H1 (cell line): ENCODE measurements around the gene EPRS1.

Source experiments
- CEBPB ChIP-seq: IDR thresholded peaks from 2 replicates; pipeline ENCODE4 v1.6.1; 2012; ENCODE audit warnings: low read depth, low read length
- CHD2 ChIP-seq: IDR thresholded peaks from 2 replicates; pipeline ENCODE4 v1.6.1; 2012; ENCODE audit warnings: low read length, improper control_type of control experiment
- CTCF ChIP-seq, 3 experiments: IDR thresholded peaks; 1 replicate in 2 of 3; 2 replicates in 1 of 3; pipeline versions ENCODE4 v1.5.1 to v1.6.1; 2011; ENCODE audit warnings: low read length in 3 of 3, mild to moderate bottlenecking in 3 of 3, inconsistent platforms in 2 of 3, low read depth in 1 of 3, moderate library complexity in 1 of 3; ENCODE audit not compliant: insufficient read depth in 1 of 3; ENCODE audit errors: control extremely low read depth in 1 of 3
- EGR1 ChIP-seq: IDR thresholded peaks from 2 replicates; pipeline ENCODE4 v1.6.1; 2011; ENCODE audit warnings: low read depth, low read length, borderline replicate concordance
- EZH2 ChIP-seq: fragments of 200-600 bp; sonication (generic); IDR thresholded peaks from 2 replicates; pipeline ENCODE4 v1.7.1; 2012; ENCODE audit warnings: low read depth, mild to moderate bottlenecking, moderate library complexity, low read length, inconsistent platforms; ENCODE audit not compliant: severe bottlenecking
- HDAC2 ChIP-seq, 2 experiments: fragments of 300-600 bp in 1 of 2; sonication (generic) in 1 of 2; IDR thresholded peaks; 2 replicates each; pipeline ENCODE4 v1.6.1; 2011 to 2012; ENCODE audit warnings: low read depth in 2 of 2, low read length in 2 of 2, mild to moderate bottlenecking in 2 of 2, moderate library complexity in 2 of 2, borderline replicate concordance in 1 of 2, inconsistent platforms in 1 of 2
- MAX ChIP-seq: IDR thresholded peaks from 2 replicates; pipeline ENCODE4 v1.6.1; 2012; ENCODE audit warnings: inconsistent platforms
- POLR2A ChIP-seq, 2 experiments: IDR thresholded peaks; 1 replicate in 1 of 2; 2 replicates in 1 of 2; pipeline ENCODE4 v1.6.1; 2011; ENCODE audit warnings: low read depth in 2 of 2, low read length in 2 of 2, mild to moderate bottlenecking in 2 of 2; ENCODE audit errors: control extremely low read depth in 1 of 2
- POLR2AphosphoS5 ChIP-seq: IDR thresholded peaks from 2 replicates; pipeline ENCODE4 v1.6.1; 2011; ENCODE audit warnings: low read depth, low read length
- TAF1 ChIP-seq: IDR thresholded peaks from 2 replicates; pipeline ENCODE4 v1.6.1; 2011; ENCODE audit warnings: mild to moderate bottlenecking, low read depth, low read length

- TF ChIP-seq TAF1 = no peak
- no peak for TF ChIP-seq CTCF (IDR thresholded peaks at IDR 0.05; ENCODE audit: control extremely low read depth in 1 of 3, insufficient read depth in 1 of 3, low read depth in 1 of 3, low read length in 3 of 3)
- no peak for TF ChIP-seq EZH2
- TF ChIP-seq HDAC2 (IDR thresholded peaks at IDR 0.05; ENCODE audit: borderline replicate concordance in 1 of 2, low read depth in 2 of 2, low read length in 2 of 2) = no peak
- TF ChIP-seq MAX = no peak
- no peak for TF ChIP-seq CEBPB
- TF ChIP-seq POLR2A (IDR thresholded peaks at IDR 0.05; ENCODE audit: control extremely low read depth in 1 of 2, low read depth in 2 of 2, low read length in 2 of 2) = no peak
- TF ChIP-seq EGR1 = no peak
- no peak for TF ChIP-seq CHD2
- no peak for TF ChIP-seq POLR2AphosphoS5
These were observed 30.8 kb upstream of the EPRS1 start for GRCh38 chr1:220076861-220077762.
